Endometrial microvascular endothelial cells (primary cell): ENCODE results near the gene HYOU1. TPM values are rescaled to one million over a fixed set of nuclear protein-coding genes. Genes with fewer than 3 reads are reported as not detected.

ENCODE experiments used
- in situ Hi-C: cut with HindIII; loops from 2 replicates; pipeline ENCODE4 v1.10.0; 2017; ENCODE audit warnings: low sequenced_read_pairs, low pct_unique_long_range_greater_than_20kb; ENCODE audit errors: inconsistent ontology term
- total RNA-seq: library from RNA; depleted of rRNA; stranded (reverse); fragments of >200 nt; gene quantifications from one replicate; pipeline ENCODE4 v1.2.3, GENCODE V29; 2015; ENCODE audit errors: inconsistent ontology term

The HYOU1 gene
- 138 TPM for total RNA-seq

DNA sequence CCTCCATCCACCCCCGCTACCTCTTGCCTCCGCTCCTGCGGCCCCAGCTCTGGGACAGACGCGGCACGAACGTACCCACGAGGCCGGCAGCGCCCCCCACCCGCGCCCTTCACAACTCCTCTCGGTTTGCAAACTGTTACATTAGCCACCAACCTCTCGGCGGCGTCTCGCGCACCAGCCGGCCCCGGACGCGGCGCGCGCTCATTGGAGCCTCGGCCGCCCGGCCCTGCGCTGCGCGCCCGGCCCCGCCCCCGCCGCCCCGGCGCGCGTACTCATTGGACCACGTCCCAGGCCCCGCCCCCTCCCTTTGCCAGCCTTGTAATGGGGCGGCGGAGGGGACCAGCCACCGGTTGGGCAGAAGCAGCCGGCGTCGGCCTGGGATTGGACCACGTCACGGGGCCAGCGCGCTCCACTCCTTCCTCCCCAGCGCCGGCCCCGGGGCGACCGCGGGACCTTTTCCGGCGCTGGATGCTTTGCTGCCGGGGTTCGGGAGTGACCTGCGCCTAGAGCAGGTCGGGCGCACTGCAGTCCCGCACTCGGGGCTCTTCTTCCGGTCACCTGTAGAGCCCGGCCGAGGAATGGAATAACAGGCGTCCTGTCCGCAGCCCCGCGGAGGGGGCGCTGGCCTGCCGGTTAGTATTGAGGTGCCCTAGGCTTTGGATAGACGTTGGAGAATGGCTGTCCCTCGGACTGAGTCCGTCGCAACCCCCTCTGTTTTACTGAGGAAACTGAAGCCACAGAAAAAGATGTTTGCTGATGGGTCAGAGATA is at the start of gene HYOU1:
Gene HYOU1, minus strand, starts transcription at position 206 of the 770 bp plus-strand sequence. CDS start 1,045 bp downstream, outside the sequence.
- in situ Hi-C loops: no loop called here

DNA sequence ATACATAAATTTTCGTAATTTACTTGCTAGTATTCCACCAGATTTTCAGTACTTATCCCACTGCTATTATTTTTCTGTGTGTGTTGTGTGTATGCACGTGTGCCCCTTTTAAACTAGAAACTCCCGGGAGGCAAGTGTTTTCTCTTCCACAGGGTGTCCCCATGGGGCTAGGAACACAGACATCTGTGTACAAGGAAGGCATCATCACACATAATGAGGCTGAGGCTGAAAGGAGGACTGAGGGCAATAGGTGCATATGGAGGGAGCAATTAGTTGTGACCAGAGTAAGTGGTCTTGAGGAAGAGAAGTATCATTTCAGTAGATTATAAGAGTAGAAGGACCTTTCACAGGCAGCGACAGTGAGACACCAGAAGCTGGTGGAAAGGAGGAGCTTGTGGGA is 46.8 kb upstream of the HYOU1 start:
- in situ Hi-C loops: loop anchor here (25.0 kb wide), 1 partner anchor 159 kb away; no protein-coding TSS in a partner anchor

DNA sequence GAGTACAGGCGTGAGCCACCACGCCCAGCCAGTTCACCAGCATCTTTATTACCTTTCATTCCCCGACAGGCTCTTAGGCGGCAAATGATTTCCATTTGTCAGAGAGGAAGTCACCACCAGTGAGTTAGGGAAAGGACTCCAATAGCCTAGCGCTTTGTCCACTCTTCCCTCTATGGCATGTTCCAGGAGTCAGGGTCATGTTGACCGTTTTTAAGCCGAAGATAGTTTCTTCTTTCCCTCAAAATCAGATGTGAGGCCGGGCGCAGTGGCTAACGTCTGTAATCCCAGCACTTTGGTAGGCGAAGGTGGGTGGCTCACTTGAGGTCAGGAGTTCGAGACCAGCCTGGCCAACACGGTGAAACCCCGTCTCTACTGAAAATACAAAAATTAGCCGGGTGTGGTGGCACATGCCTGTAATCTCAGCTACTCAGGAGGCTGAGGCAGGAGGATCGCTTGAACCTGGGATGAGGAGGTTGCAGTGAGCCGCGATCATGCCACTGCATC is 46.2 kb upstream of the HYOU1 start:
- in situ Hi-C loops: loop anchor here (25.0 kb wide), 1 partner anchor 159 kb away; no protein-coding TSS in a partner anchor

DNA sequence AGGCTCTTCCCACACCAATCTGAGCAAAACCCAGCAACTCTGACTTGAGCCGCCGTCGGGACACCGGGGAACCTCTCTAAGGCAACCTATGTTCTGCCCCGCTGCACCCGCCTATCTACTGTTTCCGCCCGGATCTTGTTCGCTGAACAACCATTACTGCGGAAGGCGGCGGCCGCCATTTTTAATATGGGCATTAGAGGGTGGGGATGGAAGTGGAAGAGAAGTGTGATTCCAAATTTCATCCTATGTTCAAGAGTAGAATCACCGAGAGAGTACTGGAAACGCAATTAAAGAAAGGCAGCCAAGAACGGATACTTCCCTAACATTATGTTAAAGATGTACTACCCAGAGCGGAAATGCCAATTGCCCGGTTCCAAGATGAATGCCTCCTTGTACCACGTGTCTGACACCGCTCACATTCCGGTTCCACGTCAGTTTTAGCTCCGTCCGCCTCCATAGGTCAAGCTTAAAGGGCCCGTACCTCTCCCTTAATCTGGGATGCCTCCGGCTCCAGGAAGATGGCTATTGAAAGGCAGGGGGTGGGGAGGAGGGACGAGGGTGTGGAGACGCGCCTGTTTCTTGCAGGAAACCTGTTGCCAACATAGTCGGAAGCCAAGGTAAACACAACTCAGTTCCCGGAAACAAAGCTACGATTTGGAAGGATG is 44.9 kb upstream of the HYOU1 start, which contains the start of gene DPAGT1:
Gene DPAGT1, minus strand, starts transcription at position 95 of the 665 bp plus-strand sequence. CDS start 198 bp downstream, outside the sequence.
- in situ Hi-C loops: loop anchor here (25.0 kb wide), 1 partner anchor 160 kb away; no protein-coding TSS in a partner anchor

DNA sequence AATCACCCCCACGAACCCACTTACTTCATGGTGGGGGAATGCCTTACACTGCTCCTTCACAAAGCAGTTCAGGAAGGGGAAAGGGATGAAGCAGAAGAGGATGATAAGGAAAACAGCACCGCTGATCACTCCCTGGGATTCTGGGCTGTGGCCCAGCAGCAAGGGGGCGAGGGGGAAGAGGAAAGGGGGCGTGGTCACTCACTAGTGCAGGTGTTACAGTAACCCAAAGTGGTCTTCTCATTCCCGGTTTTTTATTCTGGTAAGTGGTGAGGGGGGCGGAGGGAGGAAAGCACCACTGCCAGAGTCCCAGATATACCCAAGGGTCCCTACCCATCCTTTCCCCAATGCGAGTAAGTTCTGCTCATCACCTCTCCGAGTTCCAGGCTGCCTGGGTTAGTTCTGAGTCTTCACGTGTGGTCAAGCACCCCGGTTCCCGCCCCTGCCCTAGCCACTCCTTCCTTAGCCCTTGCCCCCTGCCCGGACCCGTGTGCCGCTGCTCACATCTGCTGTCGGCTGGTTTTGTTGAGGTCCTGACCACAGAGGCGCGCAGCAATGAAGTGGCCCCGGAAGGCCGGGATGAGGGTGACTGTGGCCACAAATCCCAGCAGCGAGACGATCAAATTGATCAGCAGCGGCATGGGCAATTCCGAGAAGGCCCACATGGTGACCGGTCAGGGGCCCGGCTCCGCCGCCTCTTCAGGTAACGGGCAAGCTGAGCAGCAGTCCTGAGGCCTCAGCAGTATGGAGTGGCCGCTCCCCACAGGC is 44.2 kb upstream of the HYOU1 start:
- in situ Hi-C loops: loop anchor here (25.0 kb wide), 1 partner anchor 161 kb away; no protein-coding TSS in a partner anchor

GRCh38 chr11:119100246-119100970 is 43.4 kb upstream of the HYOU1 start:
- in situ Hi-C loops: loop anchor here (25.0 kb wide), 1 partner anchor 162 kb away; no protein-coding TSS in a partner anchor

GRCh38 chr11:119099711-119100110 is 42.7 kb upstream of the HYOU1 start:
- in situ Hi-C loops: loop anchor here (25.0 kb wide), 1 partner anchor 163 kb away; no protein-coding TSS in a partner anchor

- in situ Hi-C loops: no loop called here
Measured at GRCh38 chr11:119095066-119095880, 38.3 kb upstream of the HYOU1 start.

- in situ Hi-C loops: no loop called here
Measured at GRCh38 chr11:119094816-119095065, 37.7 kb upstream of the HYOU1 start.

- in situ Hi-C loops: no loop called here
Measured at GRCh38 chr11:119093942-119094815, 37.2 kb upstream of the HYOU1 start.

- in situ Hi-C loops: no loop called here
Measured at GRCh38 chr11:119092880-119093842, 36.2 kb upstream of the HYOU1 start.

DNA sequence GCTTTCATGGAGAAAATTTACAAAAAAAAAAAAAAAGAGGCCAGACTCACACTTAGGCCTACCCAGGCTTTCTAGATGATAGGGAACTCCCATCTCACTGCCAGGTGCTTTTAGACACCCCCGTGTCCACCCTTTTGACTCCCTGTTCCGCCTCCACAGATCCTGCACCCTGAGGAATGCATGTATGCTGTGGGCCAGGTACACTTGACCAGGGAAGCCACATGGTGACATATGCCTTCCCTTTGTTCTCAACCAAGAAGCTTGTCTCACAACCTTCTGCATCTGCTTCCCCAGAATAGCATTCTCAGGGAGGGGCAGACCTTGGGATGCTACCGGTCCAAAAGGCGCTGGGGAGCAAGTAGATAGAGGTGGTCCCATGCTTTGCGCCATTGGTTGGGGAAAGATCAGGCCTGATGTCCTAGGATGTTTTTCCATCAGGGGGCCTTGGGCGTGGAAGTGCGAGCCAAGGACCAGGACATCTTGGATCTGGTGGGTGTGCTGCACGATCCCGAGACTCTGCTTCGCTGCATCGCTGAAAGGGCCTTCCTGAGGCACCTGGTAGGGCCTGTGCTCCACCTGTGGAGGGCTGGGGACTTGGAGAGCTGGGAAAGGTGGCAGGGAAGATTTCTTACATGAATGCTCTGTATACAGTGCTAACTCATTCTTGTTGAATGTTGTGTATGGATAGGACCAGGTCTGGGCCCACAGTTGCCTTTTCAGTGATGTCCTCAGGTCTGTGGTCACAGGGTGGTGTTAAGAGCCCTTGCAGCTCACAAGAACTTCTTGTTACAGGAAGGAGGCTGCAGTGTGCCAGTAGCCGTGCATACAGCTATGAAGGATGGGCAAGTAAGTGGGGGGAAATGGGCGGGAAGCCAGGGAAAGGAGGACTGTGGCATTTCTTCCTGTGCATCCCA is 35.2 kb upstream of the HYOU1 start:
- in situ Hi-C loops: no loop called here

- in situ Hi-C loops: no loop called here
Measured at GRCh38 chr11:119091178-119091577, 34.2 kb upstream of the HYOU1 start.

GRCh38 chr11:119089319-119089718 is 32.3 kb upstream of the HYOU1 start:
- in situ Hi-C loops: no loop called here

DNA sequence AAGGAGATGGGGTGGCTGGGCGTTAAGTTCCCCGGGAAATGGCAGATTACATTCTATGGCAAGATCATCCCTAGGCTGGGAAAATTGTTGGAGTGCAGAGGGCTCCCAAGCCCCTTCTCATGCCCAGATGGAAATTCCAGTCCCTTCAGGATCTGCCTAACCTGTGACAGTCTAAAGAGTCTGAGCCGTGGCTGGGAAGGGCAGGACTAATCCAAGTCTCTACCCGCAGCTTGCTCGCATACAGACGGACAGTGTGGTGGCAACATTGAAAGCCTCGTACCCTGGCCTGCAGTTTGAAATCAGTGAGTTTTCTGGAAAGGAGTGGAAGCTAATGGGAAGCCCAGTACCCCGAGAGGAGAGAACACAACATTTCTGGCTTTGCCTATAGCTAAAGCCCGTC is 31.4 kb upstream of the HYOU1 start:
- in situ Hi-C loops: no loop called here
